IMR-90 (cell line): Measurements from ENCODE around the gene AKR1E2. TPM values are rescaled to one million over a fixed set of nuclear protein-coding genes. Genes with fewer than 3 reads are reported as not detected.

Source experiments
- ATAC-seq: fragments of 200-7000 bp; cut with Tn5 transposase; 2 replicates; pipeline ENCODE4 v1.9.1; 2020; ENCODE audit warnings: low read depth, mild to moderate bottlenecking, moderate library complexity
- BruUV-seq: library from RNA; stranded (reverse); fragments of 400-500 nt; replicated peaks from 2 replicates; lab custom pipeline; 2021; lab: Mats Ljungman, UMichigan
- CTCF ChIA-PET: fragments of 300-600 bp; formaldehyde crosslinking; extraction: SDS; loops from one replicate; lab custom pipeline; 2021; ENCODE audit warnings: antibody characterized with exemption; lab: Yijun Ruan, JAX
- POLR2A ChIA-PET: fragments of 300-600 bp; sonication (Branson Sonifier 250); formaldehyde crosslinking; loops from one replicate; lab custom pipeline; 2022; ENCODE audit warnings: antibody characterized with exemption; ENCODE audit not compliant: unreplicated experiment; lab: Charles Lee
- DNase-seq: peaks from one replicate; pipeline ENCODE4 v3.0.0; 2013
- H2AFZ ChIP-seq: replicated peaks from 2 replicates; pipeline ENCODE3; 2013; ENCODE audit warnings: low read length, mild to moderate bottlenecking; ENCODE audit not compliant: poor library complexity
- H2AK5ac ChIP-seq: 2 replicates; pipeline ENCODE4 v1.6.1; 2013; ENCODE audit warnings: low read depth, low read length, inconsistent platforms
- H2AK9ac ChIP-seq: replicated peaks from 2 replicates; pipeline ENCODE3; 2013; ENCODE audit warnings: mild to moderate bottlenecking, low read depth, low read length, moderate library complexity; ENCODE audit not compliant: poor library complexity
- H2BK120ac ChIP-seq: 2 replicates; pipeline ENCODE4 v1.6.1; 2013; ENCODE audit warnings: low read depth, low read length, inconsistent platforms
- H2BK15ac ChIP-seq: 3 replicates; pipeline ENCODE4 v1.6.1; 2013; ENCODE audit warnings: low read depth, low read length, inconsistent platforms
- H2BK20ac ChIP-seq: 2 replicates; pipeline ENCODE4 v1.6.1; 2013; ENCODE audit warnings: low read depth, mild to moderate bottlenecking, inconsistent platforms, low read length, moderate library complexity
- H2BK5ac ChIP-seq: 2 replicates; pipeline ENCODE4 v1.6.1; 2013; ENCODE audit warnings: mild to moderate bottlenecking, low read depth, low read length, inconsistent platforms; ENCODE audit not compliant: poor library complexity, severe bottlenecking
- H3K14ac ChIP-seq: replicated peaks from 2 replicates; pipeline ENCODE4 v1.6.1; 2013; ENCODE audit warnings: low read depth, low read length, inconsistent platforms
- H3K18ac ChIP-seq: 2 replicates; pipeline ENCODE4 v1.6.1; 2013; ENCODE audit warnings: low read depth, low read length, control low read depth
- H3K23ac ChIP-seq: 2 replicates; pipeline ENCODE4 v1.6.1; 2013; ENCODE audit warnings: low read depth, low read length, inconsistent platforms
- H3K27ac ChIP-seq: 2 replicates; pipeline ENCODE4 v1.5.1; 2013; ENCODE audit warnings: mild to moderate bottlenecking, control low read depth, low read length; ENCODE audit not compliant: insufficient read depth
- H3K27me3 ChIP-seq: 2 replicates; pipeline ENCODE4 v1.6.1; 2013; ENCODE audit warnings: low read length; ENCODE audit not compliant: control insufficient read depth, insufficient read depth
- H3K36me3 ChIP-seq: 2 replicates; pipeline ENCODE4 v1.6.1; 2013; ENCODE audit warnings: low read length, mixed read lengths; ENCODE audit not compliant: control insufficient read depth, insufficient read depth
- H3K4ac ChIP-seq: 2 replicates; pipeline ENCODE4 v1.6.1; 2013; ENCODE audit warnings: low read depth, low read length, inconsistent platforms
- H3K4me1 ChIP-seq: 2 replicates; pipeline ENCODE4 v1.6.1; 2013; ENCODE audit warnings: low read length, mixed read lengths; ENCODE audit not compliant: control insufficient read depth, insufficient read depth
- H3K4me2 ChIP-seq: 2 replicates; pipeline ENCODE4 v1.6.1; 2013; ENCODE audit warnings: low read depth, mild to moderate bottlenecking, control low read depth, low read length, moderate library complexity
- H3K4me3 ChIP-seq: 2 replicates; pipeline ENCODE4 v1.5.1; 2013; ENCODE audit warnings: low read depth, mild to moderate bottlenecking, control low read depth, low read length, moderate library complexity; ENCODE audit not compliant: insufficient read depth
- H3K56ac ChIP-seq: 2 replicates; pipeline ENCODE4 v1.6.1; 2013; ENCODE audit warnings: low read length, inconsistent platforms; ENCODE audit not compliant: insufficient read depth; ENCODE audit errors: extremely low read depth
- H3K79me1 ChIP-seq, 2 experiments: 2 replicates each; pipeline ENCODE4 v1.6.1; 2013; ENCODE audit warnings: low read length in 2 of 2, inconsistent platforms in 1 of 2, low read depth in 1 of 2
- H3K9ac ChIP-seq: 2 replicates; pipeline ENCODE4 v1.6.1; 2013; ENCODE audit warnings: low read depth, low read length, control low read depth
- H3K9me1 ChIP-seq: 2 replicates; pipeline ENCODE4 v1.6.1; 2013; ENCODE audit warnings: low read length, inconsistent platforms; ENCODE audit not compliant: insufficient read depth
- H3K9me3 ChIP-seq: 2 replicates; pipeline ENCODE4 v1.6.1; 2013; ENCODE audit warnings: low read length; ENCODE audit not compliant: control insufficient read depth, insufficient read depth
- H4K20me1 ChIP-seq: 2 replicates; pipeline ENCODE4 v1.6.1; 2013; ENCODE audit warnings: low read length, inconsistent platforms; ENCODE audit not compliant: insufficient read depth
- H4K5ac ChIP-seq: 2 replicates; pipeline ENCODE4 v1.6.1; 2013; ENCODE audit warnings: mild to moderate bottlenecking, low read depth, low read length, control low read depth
- H4K8ac ChIP-seq, 2 experiments: 2 replicates each; pipeline ENCODE4 v1.6.1; 2013; ENCODE audit warnings: low read depth in 2 of 2, low read length in 2 of 2, control low read depth in 1 of 2, inconsistent platforms in 1 of 2
- H4K91ac ChIP-seq: 2 replicates; pipeline ENCODE4 v1.6.1; 2013; ENCODE audit warnings: low read depth, low read length, inconsistent platforms; ENCODE audit not compliant: insufficient read depth
- ELK1 ChIP-seq: fragments of 150-350 bp; IDR thresholded peaks from 2 replicates; pipeline ENCODE4 v1.6.1; 2016; ENCODE audit warnings: low read depth, mild to moderate bottlenecking, low read length, moderate library complexity, borderline replicate concordance
- FOS ChIP-seq: fragments of 150-350 bp; IDR thresholded peaks from 2 replicates; pipeline ENCODE4 v1.6.1; 2016; ENCODE audit warnings: low read depth, low read length
- MAFK ChIP-seq: IDR thresholded peaks from 2 replicates; pipeline ENCODE4 v1.6.1; 2012; ENCODE audit warnings: low read depth, low read length, improper control_type of control experiment
- MAZ ChIP-seq: IDR thresholded peaks from 2 replicates; pipeline ENCODE4 v1.6.1; 2012; ENCODE audit warnings: low read depth, mild to moderate bottlenecking, low read length, improper control_type of control experiment, moderate library complexity, borderline replicate concordance
- RAD21 ChIP-seq: IDR thresholded peaks from 2 replicates; pipeline ENCODE4 v1.6.1; 2012; ENCODE audit warnings: low read length, improper control_type of control experiment
- RFX5 ChIP-seq: IDR thresholded peaks from 2 replicates; pipeline ENCODE4 v1.8.0; 2012; ENCODE audit warnings: low read depth, mild to moderate bottlenecking, low read length, moderate library complexity
- SMC3 ChIP-seq: fragments of 150-350 bp; IDR thresholded peaks from 2 replicates; pipeline ENCODE4 v1.6.1; 2016; ENCODE audit warnings: low read depth, mild to moderate bottlenecking, antibody characterized with exemption, low read length, moderate library complexity
- WGBS, 2 experiments: methylation state at CpG; one replicate each; pipeline versions ENCODE4 v1.1.5 to v1.1.7; 2013; ENCODE audit warnings: missing lambda C conversion rate in 2 of 2; ENCODE audit not compliant: insufficient read length in 1 of 2; ENCODE audit errors: extremely low coverage in 2 of 2; 5-methylcytosine and 5-hydroxymethylcytosine counted together
- dilution Hi-C: fragments of 300-500 bp; cut with HindIII; formaldehyde crosslinking; loops from one replicate; pipeline ENCODE4 v1.14.3; 2018; ENCODE audit warnings: low sequenced_read_pairs; ENCODE audit not compliant: unreplicated experiment
- in situ Hi-C: fragments of 300-500 bp; cut with MboI; formaldehyde crosslinking; loops from 3 replicates; pipeline ENCODE4 v1.14.3; 2019; ENCODE audit warnings: low sequenced_read_pairs, inconsistent platforms, mixed read lengths
- intact Hi-C: fragments of 100-400 bp; cut with micrococcal nuclease; formaldehyde crosslinking; loops from 2 replicates; pipeline ENCODE4 v1.10.0; 2022
- polyA plus RNA-seq, 3 experiments: library from polyadenylated mRNA; depleted of rRNA; stranded (reverse); fragments of >200 nt; gene quantifications; 2 replicates each; pipeline ENCODE4 v1.2.3, GENCODE V29; 2012; ENCODE audit warnings: low replicate concordance in 1 of 3
- total RNA-seq: library from RNA; depleted of rRNA; stranded (reverse); fragments of >200 nt; gene quantifications from 2 replicates; pipeline ENCODE4 v1.2.3, GENCODE V29; 2012

The AKR1E2 gene
- total and polyA plus RNA-seq, 2 of the 4 experiments (the other 2 are of a cell fraction), result 1.2 to 3.4 TPM

GRCh38 chr10:4806534-4806933, 19.5 kb upstream of the AKR1E2 start:
- 100% methylated on average over 2 of the region's 4 CpGs; no CpG with 5 or more reads in 1 of the 2 experiments for WGBS, 2 experiments
- no peaks in the 10 kb centered on the region for H3K9me3 ChIP-seq
- no peak overlapping the region for H3K9ac ChIP-seq
- POLR2A ChIA-PET, result no interaction called here
- intact Hi-C loops (no loop called here), in situ Hi-C loops (no loop called here), dilution Hi-C loops (no loop called here)
- no peak overlapping the region for H4K5ac ChIP-seq
- 0 out of 2 replicates have a peak overlapping the region, but pooled peaks have one; percentile 17 for H3K56ac ChIP-seq
- TF ChIP-seq RAD21 (no peak), MAFK (no peak), MAZ (no peak), RFX5 (no peak), ELK1 (no peak), FOS (no peak), SMC3 (no peak)
- no TSS peak for BruUV-seq
- peak overlapping the region; percentile 87 for H2BK5ac ChIP-seq
- H3K4me1 ChIP-seq, result peaks cover 4% of the 10 kb centered on the region
- H4K8ac ChIP-seq, result peak overlapping the region in 1 of 2 experiments; percentile 75; a peak in 2 of 4 replicates
- peak overlapping the region; percentile 97 for H2AK5ac ChIP-seq
- peak overlapping the region; percentile 95 for H3K4ac ChIP-seq
- peak overlapping the region; percentile 67; the same call in 1 of the 3 replicates for H2BK15ac ChIP-seq
- no peak overlapping the region for H3K4me3 ChIP-seq
- CTCF ChIA-PET, result no interaction called here
- peak overlapping the region; percentile 88; the same call in 1 of the 2 replicates for H2BK120ac ChIP-seq
- DNase-seq (no peak), ATAC-seq (no peak)
- H2BK20ac ChIP-seq, result peak overlapping the region; percentile 97
- H3K4me2 ChIP-seq, result no peak overlapping the region
- no peaks in the 10 kb centered on the region for H3K36me3 ChIP-seq
- no peak overlapping the region for H2AFZ ChIP-seq
- H4K91ac ChIP-seq, result peak overlapping the region; percentile 17; the same call in 1 of the 2 replicates
- peak overlapping the region; percentile 94 for H3K14ac ChIP-seq
- H3K79me1 ChIP-seq, result peaks cover 0 to 38% of the 10 kb centered on the region in 2 experiments; a peak in 3 of 4 replicates
- peaks cover 6% of the 10 kb centered on the region for H3K9me1 ChIP-seq
- no peaks in the 10 kb centered on the region for H3K27me3 ChIP-seq
- H4K20me1 ChIP-seq, result no peaks in the 10 kb centered on the region
- no peak overlapping the region for H3K23ac ChIP-seq
- H2AK9ac ChIP-seq, result no peak overlapping the region
- H3K18ac ChIP-seq, result peak overlapping the region; percentile 66; the same call in 1 of the 2 replicates
- no peak overlapping the region for H3K27ac ChIP-seq
